Activated CD8-positive, alpha-beta memory T cell treated with anti-CD3 and anti-CD28 coated beads for 48 hours (primary cell): ENCODE results near the gene TBC1D10A.

ENCODE experiments used
- DNase-seq, 3 experiments: peaks; one replicate each; pipeline ENCODE4 v3.0.0-alpha.2; 2020; ENCODE audit warnings: low read depth in 2 of 3, low spot score in 2 of 3

The TBC1D10A gene

DNA sequence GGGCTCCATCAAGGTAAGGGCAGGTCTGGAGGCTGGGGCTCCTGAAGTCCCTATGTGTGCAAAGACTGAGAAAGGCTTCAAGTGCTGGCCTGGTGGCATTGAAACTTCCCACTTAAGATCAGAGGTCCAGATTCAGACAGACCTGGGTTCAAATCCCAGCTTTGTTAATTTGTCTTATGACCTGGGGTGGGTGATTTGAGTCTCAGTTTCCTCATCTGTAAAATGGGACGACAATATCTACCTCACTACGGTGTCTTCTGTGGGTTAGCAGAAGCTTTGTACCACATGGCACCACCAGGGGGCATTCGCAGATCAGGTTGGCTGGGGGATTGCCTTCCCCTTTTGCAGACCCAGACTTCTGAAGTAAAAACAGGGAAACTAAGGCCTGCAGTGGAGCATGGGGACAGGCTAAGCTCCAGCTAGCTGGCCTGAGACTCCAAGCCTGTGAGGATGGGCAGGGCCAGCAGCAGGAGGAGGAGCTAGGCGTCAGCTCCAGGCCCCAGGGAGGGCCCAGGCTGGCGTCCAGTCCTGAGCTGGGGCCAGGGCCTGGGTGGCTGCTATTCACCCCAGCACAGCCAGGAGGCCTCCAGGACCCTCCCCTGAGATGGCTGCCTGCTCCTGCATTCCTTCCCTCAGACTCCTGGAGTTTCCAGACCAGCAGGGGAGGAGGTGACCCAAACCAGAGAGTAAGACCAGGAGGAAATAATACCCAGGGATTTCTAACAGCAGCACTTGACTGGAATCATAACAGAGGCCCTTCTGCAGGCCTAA lies 38.9 kb downstream of the TBC1D10A start:
- peak in 2 of 3 experiments; percentile 62 to 77 for DNase-seq

- DNase-seq = peak; percentile 69 to 96 (median 95)
Observed at GRCh38 chr22:30286813-30287647, 39.7 kb downstream of the TBC1D10A start.

- no peak for DNase-seq
Observed at GRCh38 chr22:30286331-30286730, 40.4 kb downstream of the TBC1D10A start.

- no peak for DNase-seq
Observed at GRCh38 chr22:30285846-30286200, 40.9 kb downstream of the TBC1D10A start.

DNA sequence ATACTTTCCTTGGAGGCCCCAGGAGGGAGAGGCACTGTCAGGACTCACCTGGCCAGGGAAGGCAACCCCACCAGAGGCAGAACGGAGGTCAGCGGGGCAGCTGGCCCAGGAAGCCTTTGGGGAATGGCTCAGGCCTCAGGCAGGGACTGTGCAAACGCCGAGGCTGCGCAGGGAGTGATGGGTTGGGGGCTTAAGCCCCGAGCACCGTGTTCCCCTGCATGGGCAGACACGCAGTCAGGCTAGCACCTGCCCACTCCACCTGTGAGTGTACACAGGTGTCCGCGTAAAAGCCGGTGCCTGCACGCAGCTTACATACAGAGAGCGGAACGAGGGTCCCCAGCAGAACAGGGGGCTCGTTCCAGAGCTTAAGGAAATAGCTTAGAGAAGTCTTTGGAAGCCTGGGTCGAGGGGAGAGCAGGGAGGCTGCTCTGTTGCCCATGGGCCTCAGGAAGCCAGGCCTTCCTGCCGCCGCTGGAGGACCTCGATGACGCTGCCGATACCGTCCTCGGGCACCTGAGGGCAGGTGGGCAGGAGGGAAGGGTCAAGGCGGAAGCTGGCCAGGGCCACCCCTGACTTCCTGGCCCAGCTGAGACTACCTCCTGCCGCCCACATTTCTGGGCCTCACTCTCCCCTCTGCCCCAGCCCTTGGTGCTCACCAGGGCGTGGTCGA lies 41.4 kb downstream of the TBC1D10A start:
- DNase-seq = no peak

DNA sequence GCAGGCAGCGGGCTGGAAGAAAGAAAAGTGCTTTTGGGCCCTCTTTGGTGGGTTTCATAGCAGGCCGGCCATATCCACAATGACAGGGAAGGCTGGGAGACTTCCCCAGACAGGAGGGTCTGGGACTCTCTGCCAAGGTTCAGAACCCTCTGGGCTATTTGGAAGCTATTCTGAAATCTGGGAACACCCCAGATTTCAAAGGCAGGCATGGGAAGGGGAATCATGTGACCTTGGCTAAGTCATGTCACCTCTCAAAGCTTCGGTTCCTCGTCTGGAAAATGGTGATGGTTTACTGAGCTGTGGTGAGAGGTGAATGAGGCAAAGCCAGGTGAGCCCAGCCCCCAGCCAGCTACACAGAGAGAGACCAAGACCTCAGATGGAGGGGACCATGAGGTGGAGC lies 42.1 kb downstream of the TBC1D10A start:
- DNase-seq = no peak

DNA sequence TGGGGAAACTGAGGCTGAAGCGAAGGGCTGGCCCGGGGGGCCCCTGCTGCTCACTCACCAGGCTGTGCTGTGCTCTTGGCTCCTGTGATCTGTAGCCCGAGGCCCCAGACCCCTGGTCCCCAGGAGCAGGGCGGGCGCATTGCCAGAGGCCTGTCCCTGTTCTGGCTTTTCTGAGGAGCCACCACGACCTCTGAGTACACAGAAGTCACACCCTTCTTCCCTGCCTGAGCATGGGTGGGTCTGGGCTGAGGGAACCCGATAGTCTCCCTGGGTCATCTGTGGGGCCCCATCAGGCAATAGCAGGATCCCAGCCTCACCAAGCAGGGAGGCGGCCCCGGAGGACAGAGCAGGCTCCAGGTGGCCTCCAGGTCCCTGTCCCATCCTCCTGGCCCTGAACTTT lies 42.6 kb downstream of the TBC1D10A start:
- no peak for DNase-seq

DNA sequence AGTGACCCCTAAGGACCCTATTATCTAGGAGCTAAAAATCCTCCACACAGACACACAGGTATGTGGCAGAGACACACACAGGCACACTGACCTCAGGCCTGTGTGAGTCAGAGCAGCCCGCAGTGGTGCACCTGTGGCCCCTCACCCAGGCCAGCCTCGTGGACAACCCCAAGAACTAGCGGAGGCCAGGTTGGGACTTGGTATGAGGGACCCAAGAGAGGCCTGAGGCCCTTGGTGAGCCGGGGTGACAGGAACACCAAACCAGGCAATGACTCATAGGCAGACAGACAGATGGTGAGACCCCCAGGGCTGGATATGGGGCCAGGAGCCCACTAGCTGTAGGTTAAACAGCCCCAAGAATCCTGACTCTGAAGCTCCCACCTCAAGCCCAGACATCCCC lies 43.4 kb downstream of the TBC1D10A start:
- no peak for DNase-seq

- DNase-seq = no peak
Observed at GRCh38 chr22:30282616-30283046, 44.1 kb downstream of the TBC1D10A start.

DNA sequence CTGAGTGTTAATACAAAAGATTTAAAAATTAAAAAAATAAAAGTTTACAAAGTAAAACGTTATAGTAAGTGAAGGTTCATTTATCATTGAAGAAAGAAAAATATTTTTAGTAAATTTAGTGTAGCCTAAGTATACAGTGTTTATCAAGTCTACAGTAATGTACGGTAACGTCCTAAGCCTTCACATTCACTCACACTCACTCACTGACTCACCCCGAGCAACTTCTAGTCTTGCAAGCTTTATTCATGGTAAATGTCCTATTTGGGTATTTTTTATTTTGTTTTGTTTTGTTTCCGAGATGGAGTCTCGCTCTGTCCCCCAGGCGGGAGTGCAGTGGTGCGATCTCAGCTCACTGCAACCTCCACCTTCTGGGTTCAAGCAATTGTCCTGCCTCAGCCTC lies 46.2 kb downstream of the TBC1D10A start:
- DNase-seq = no peak

- DNase-seq = no peak
Observed at GRCh38 chr22:30279932-30280331, 46.8 kb downstream of the TBC1D10A start.

GRCh38 chr22:30279046-30279788 lies 47.5 kb downstream of the TBC1D10A start:
- no peak for DNase-seq

- no peak for DNase-seq
Observed at GRCh38 chr22:30277547-30278344, 49.0 kb downstream of the TBC1D10A start.

- no peak for DNase-seq
Observed at GRCh38 chr22:30276039-30276438, 50.7 kb downstream of the TBC1D10A start.

GRCh38 chr22:30275625-30276024 lies 51.1 kb downstream of the TBC1D10A start:
- DNase-seq = no peak

DNA sequence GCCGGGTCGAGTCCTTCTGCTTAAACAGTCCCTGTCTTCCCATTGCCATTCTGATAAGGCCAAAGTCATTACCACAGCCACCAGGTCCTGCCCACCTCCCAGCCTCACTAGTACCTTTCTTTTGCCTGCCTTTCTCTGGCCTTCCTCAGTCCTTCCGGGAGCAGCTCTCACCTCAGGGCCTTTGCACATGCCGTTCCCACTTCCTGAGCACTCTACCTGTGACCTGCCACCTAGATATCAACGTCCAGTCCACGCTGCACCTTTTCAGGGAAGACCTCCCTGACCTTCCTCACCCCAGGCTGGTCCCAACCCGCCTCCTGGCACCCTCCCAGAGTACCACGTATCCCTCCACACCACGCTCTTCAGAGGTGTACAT lies 52.3 kb downstream of the TBC1D10A start:
- DNase-seq = no peak

DNA sequence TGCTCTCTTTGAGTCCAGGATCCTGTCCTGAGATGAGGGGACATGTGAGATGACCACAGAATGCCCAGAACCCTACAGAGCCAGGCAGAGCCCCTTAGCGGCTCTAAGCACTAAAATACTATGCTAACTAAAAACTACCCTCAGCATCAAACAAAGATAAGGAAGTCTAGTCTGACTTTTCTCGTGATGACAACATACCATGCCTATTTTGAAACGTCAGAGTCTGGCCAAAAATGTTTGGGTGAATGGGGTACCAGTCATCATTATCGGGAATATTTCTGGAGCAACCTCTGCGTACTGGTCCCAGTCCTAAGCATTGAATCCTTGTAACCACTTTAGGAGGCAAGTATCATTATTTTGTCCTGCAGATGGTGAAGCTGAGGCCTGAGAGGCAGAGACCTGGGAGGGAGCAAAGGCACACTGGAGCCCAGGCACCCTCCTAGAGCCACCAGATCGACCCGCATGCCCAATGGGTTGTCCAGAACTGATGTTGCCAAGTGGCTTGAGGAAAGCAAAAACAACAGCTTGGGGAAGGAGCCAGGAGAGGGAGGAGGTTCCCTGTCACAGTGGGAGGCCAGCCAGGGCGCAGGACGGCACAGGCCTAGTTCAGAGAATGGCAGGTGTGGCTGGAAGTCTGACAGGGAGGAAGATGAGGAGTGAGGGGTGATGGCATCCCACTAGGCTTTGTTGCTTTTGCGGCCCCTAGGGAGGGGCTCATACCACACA lies 52.9 kb downstream of the TBC1D10A start:
- no peak for DNase-seq

GRCh38 chr22:30272781-30273601 lies 53.8 kb downstream of the TBC1D10A start:
- DNase-seq = no peak

GRCh38 chr22:30270832-30271231 lies 55.9 kb downstream of the TBC1D10A start:
- DNase-seq = no peak
